NT2/D1 (cell line): Measurements from ENCODE around the gene ENO4.

Source experiments
- SUZ12 ChIP-seq: IDR thresholded peaks from 2 replicates; pipeline ENCODE4 v1.6.1; 2011; ENCODE audit not compliant: insufficient read length, insufficient read depth; ENCODE audit errors: extremely low read depth
- YY1 ChIP-seq: IDR thresholded peaks from 2 replicates; pipeline ENCODE4 v1.6.1; 2011; ENCODE audit not compliant: insufficient read length, insufficient read depth

GRCh38 chr10:116866066-116866465, 16.8 kb downstream of the ENO4 start:
- TF ChIP-seq SUZ12 (no peak), YY1 (no peak)
